Endodermal cell (in vitro differentiated cells): ENCODE results near the gene SETD1B. TPM values are rescaled to one million over a fixed set of nuclear protein-coding genes. Genes with fewer than 3 reads are reported as not detected.
A peak's percentile ranks its signal among the peaks of the same experiment; 100 is the strongest.

ENCODE experiments used
- DNase-seq: peaks from one replicate; pipeline ENCODE4 v3.0.0-alpha.2; 2017
- H3K27ac ChIP-seq: 2 replicates; pipeline ENCODE4 v1.5.1; 2013; ENCODE audit warnings: mild to moderate bottlenecking, low read depth, low read length, moderate library complexity
- H3K27me3 ChIP-seq: 2 replicates; pipeline ENCODE4 v1.6.1; 2013; ENCODE audit warnings: mild to moderate bottlenecking, low read length, moderate library complexity; ENCODE audit not compliant: insufficient read depth, control insufficient read depth, poor library complexity, severe bottlenecking
- H3K36me3 ChIP-seq: 2 replicates; pipeline ENCODE4 v1.7.0; 2013; ENCODE audit warnings: mild to moderate bottlenecking, low read length, moderate library complexity; ENCODE audit not compliant: control insufficient read depth, insufficient read depth
- H3K4me1 ChIP-seq: one replicate; pipeline ENCODE4 v1.7.0; 2013; ENCODE audit warnings: low read length; ENCODE audit not compliant: control insufficient read depth, insufficient read depth
- H3K4me3 ChIP-seq: 2 replicates; pipeline ENCODE4 v1.5.1; 2013; ENCODE audit warnings: mild to moderate bottlenecking, low read length, moderate library complexity
- H3K9ac ChIP-seq: 2 replicates; pipeline ENCODE4 v1.6.1; 2013; ENCODE audit warnings: mild to moderate bottlenecking, low read length, moderate library complexity; ENCODE audit not compliant: poor library complexity, severe bottlenecking; ENCODE audit errors: extremely low read depth
- H3K9me3 ChIP-seq: 2 replicates; pipeline ENCODE4 v1.6.1; 2013; ENCODE audit warnings: mild to moderate bottlenecking, low read length, moderate library complexity; ENCODE audit not compliant: control insufficient read depth
- H3K27ac Mint-ChIP-seq: 2 replicates; pipeline ENCODE4 v1.8.0; 2020; ENCODE audit warnings: mixed read lengths
- H3K27me3 Mint-ChIP-seq: 2 replicates; pipeline ENCODE4 v1.8.0; 2021; ENCODE audit warnings: mild to moderate bottlenecking, mixed read lengths; ENCODE audit not compliant: insufficient read depth
- H3K36me3 Mint-ChIP-seq: 2 replicates; pipeline ENCODE4 v1.8.0; 2020; ENCODE audit warnings: low read depth, mixed read lengths
- H3K4me1 Mint-ChIP-seq: 2 replicates; pipeline ENCODE4 v1.8.0; 2020; ENCODE audit warnings: mixed read lengths
- H3K4me3 Mint-ChIP-seq: 2 replicates; pipeline ENCODE4 v1.8.0; 2020; ENCODE audit warnings: mild to moderate bottlenecking, moderate library complexity, mixed read lengths
- H3K9me3 Mint-ChIP-seq: 2 replicates; pipeline ENCODE4 v1.8.0; 2020; ENCODE audit warnings: mild to moderate bottlenecking, mixed read lengths
- WGBS, 2 experiments: methylation state at CpG; one replicate each; pipeline versions ENCODE4 v1.1.5 to v1.1.7; 2013; ENCODE audit warnings: missing lambda C conversion rate in 2 of 2, mixed read lengths in 1 of 2; ENCODE audit not compliant: insufficient coverage in 1 of 2, insufficient read length in 1 of 2; 5-methylcytosine and 5-hydroxymethylcytosine counted together
- total RNA-seq, 2 donors: library from RNA; stranded (reverse); fragmentation: NEBNext Ultra II Directional in 1 of 2; extraction: Animal tissue kit (Norgen Biotek cat#: 25700) in 1 of 2; gene quantifications; 2 replicates in 1 of 2; 3 replicates in 1 of 2; pipeline ENCODE4 v1.2.1, GENCODE V29; 2021
- TF ChIP-seq, protein P1 (sequence below): fragments of 200-600 bp; sonication (generic); conservative IDR thresholded peaks from 2 replicates; pipeline ENCODE4 v1.5.0; 2021; ENCODE audit warnings: antibody characterized with exemption, mild to moderate bottlenecking

SETD1B gene
- total RNA-seq, 2 donors from 2014 or later = 30.7 to 32.6 TPM

DNA sequence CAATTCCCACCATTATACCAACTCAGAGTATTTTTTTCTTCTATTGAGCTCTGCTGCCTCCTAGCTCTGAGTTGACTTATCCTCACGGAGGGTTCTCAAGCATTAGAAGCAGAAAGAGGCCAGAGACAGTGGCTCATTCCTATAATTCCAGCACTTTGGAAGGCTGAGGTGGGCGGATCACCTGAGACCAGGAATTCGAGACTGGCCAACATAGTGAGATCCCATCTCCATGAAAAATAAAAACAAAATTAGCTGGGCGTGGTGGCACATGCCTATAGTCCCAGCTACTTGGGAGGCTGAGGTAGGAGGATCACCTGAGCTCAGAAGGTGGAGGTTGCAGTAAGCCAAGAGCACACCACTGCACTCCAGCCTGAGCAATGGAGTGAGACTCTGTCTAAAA lies 33.9 kb downstream of the SETD1B start:
- 75 to 89% methylated on average over 3 to 4 of the region's 4 CpGs for WGBS, 2 experiments
- Histone ChIP-seq H3K9me3 (no peaks in the 10 kb centered on the region), H3K36me3 (no peaks in the 10 kb centered on the region), H3K27me3 (no peaks in the 10 kb centered on the region), H3K9ac (no peak overlapping the region), H3K4me3 (no peak overlapping the region), H3K4me1 (no peaks in the 10 kb centered on the region), H3K27ac (no peak overlapping the region)
- Mint-ChIP-seq H3K27ac (no peak overlapping the region), H3K27me3 (peaks cover 16% of the 10 kb centered on the region), H3K9me3 (peaks cover 2% of the 10 kb centered on the region), H3K4me3 (no peak overlapping the region), H3K36me3 (peaks cover under 1% of the 10 kb centered on the region), H3K4me1 (peaks cover 2% of the 10 kb centered on the region)
- TF ChIP-seq, protein P1, sequence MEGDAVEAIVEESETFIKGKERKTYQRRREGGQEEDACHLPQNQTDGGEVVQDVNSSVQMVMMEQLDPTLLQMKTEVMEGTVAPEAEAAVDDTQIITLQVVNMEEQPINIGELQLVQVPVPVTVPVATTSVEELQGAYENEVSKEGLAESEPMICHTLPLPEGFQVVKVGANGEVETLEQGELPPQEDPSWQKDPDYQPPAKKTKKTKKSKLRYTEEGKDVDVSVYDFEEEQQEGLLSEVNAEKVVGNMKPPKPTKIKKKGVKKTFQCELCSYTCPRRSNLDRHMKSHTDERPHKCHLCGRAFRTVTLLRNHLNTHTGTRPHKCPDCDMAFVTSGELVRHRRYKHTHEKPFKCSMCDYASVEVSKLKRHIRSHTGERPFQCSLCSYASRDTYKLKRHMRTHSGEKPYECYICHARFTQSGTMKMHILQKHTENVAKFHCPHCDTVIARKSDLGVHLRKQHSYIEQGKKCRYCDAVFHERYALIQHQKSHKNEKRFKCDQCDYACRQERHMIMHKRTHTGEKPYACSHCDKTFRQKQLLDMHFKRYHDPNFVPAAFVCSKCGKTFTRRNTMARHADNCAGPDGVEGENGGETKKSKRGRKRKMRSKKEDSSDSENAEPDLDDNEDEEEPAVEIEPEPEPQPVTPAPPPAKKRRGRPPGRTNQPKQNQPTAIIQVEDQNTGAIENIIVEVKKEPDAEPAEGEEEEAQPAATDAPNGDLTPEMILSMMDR = no peak
- no peak for DNase-seq

DNA sequence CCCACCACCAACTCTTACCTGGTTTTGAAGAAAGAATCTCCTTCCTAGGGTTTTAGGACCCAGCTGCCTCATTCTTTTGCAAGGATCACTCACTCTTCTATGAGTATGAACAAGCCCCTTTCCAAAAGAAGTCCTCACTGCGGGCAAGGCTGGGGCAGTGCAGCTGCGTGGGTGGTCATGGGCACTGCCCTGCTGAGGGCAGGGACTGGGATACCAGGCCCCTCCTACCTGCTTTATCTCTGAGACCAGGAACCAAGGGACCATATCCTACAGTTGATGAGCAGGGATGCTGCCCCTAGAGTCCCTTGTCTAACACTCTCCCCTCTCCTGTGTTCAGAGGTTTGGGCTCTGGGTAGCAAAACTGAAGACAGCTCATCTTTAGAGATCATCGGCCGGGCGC lies 34.3 kb downstream of the SETD1B start:
- H3K27ac Mint-ChIP-seq = no peak overlapping the region
- no peaks in the 10 kb centered on the region for H3K36me3 Mint-ChIP-seq
- WGBS, 2 experiments = 91% methylated on average over 5 of the region's 5 CpGs; no CpG with 5 or more reads in 1 of the 2 experiments
- TF ChIP-seq, protein P1 = no peak
- H3K27ac ChIP-seq = no peak overlapping the region
- H3K9ac ChIP-seq = no peak overlapping the region
- peaks cover 2% of the 10 kb centered on the region for H3K9me3 Mint-ChIP-seq
- no peaks in the 10 kb centered on the region for H3K36me3 ChIP-seq
- H3K27me3 ChIP-seq = no peaks in the 10 kb centered on the region
- DNase-seq = peak; percentile 48
- no peaks in the 10 kb centered on the region for H3K4me1 ChIP-seq
- peaks cover 16% of the 10 kb centered on the region for H3K27me3 Mint-ChIP-seq
- no peak overlapping the region for H3K4me3 ChIP-seq
- peaks cover 3% of the 10 kb centered on the region for H3K4me1 Mint-ChIP-seq
- no peak overlapping the region for H3K4me3 Mint-ChIP-seq
- no peaks in the 10 kb centered on the region for H3K9me3 ChIP-seq

DNA sequence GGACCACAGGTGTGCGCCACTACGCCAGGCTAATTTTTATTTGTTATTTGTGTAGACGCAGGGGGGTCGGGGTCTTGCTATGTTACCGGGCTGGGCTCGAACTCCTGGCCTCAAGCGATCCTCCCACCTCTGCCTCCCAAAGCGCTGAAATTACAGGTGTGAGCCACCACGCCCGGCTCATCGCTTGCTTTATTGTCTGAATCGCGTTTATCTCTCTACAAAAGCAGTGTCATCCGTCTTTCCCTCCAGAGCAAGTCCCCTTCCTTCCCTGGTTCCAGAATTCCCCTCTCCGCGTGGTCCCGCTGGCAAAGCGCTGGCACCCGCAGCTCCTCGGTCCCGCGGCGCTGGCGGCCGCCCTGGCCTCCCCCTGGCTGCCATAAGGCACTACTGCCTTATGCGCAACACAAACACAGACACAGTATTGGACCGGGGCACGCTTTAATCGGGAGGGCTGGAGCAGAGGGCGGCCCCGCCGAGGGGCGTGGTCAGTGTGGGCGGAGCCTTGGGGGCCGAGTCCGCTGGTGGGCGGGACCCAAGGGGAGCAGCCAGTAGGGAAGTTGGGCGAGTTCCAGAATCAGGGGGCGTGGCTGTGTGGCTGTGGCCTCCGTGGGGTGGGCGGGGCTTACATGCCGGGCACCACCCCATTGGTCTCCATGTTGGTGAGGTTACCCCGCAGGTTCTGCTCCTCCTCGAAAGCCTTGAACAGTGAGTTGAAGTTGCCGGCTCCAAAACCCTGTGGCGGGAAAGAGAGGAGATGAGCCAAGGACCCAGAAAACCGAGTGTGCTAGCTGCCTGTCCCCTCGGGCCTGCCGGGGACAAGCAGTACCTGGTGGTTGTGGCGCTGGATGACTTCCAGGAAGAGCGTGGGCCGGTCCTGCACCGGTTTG lies 35.5 kb downstream of the SETD1B start:
- H3K36me3 Mint-ChIP-seq = no peaks in the 10 kb centered on the region
- DNase-seq = peak; percentile 100
- H3K4me3 Mint-ChIP-seq = peak overlapping the region; percentile 82
- Histone ChIP-seq H3K4me3 (peak overlapping the region; percentile 91), H3K27ac (peak overlapping the region; percentile 30), H3K27me3 (no peaks in the 10 kb centered on the region), H3K9ac (peak overlapping the region; percentile 70), H3K36me3 (no peaks in the 10 kb centered on the region), H3K9me3 (no peaks in the 10 kb centered on the region), H3K4me1 (peaks cover 3% of the 10 kb centered on the region)
- peaks cover 2% of the 10 kb centered on the region for H3K9me3 Mint-ChIP-seq
- H3K4me1 Mint-ChIP-seq = peaks cover 10% of the 10 kb centered on the region
- 15 to 19% methylated on average over 36 to 53 of the region's 53 CpGs for WGBS, 2 experiments
- H3K27ac Mint-ChIP-seq = peak overlapping the region; percentile 95
- peaks cover 16% of the 10 kb centered on the region for H3K27me3 Mint-ChIP-seq
- TF ChIP-seq, protein P1 = peak; percentile 71
